Measurements from ENCODE around the gene LPO.

Gene LPO

GRCh38 chr17:58317421-58318064 is 79.2 kb downstream of the LPO start:
- DNase-seq (ENCODE audit: low spot score), result peak; percentile 66

- DNase-seq (ENCODE audit: low spot score), result no peak
Observed at GRCh38 chr17:58318065-58318481, 79.7 kb downstream of the LPO start.
